ENCODE measurements around the gene NOP58.
"Not testable (repeated sequence)": the region's sequence is repeated elsewhere in the genome, so short reads cannot be mapped to it uniquely, and the experiment has no call there.

The NOP58 gene

GRCh38 chr2:202265467-202266277 is at the start of gene NOP58:
Gene NOP58 (plus strand): TSS chr2:202265763. CDS start chr2:202265942, 179 bp downstream.
- H3K36me3 ChIP-seq (replicated peaks): peaks cover 11% of the 10 kb centered on the region; the same call in 1 of the 2 replicates
- H3K4me3 ChIP-seq: peak within 1 kb of the TSS; percentile 86
- peaks cover 26% of the 10 kb centered on the region for H3K4me1 ChIP-seq
- peak; percentile 93 to 94 for DNase-seq (ENCODE audit: low spot score in 2 of 2)
- H3K27me3 ChIP-seq (ENCODE audit: low read depth): no peaks in the 10 kb centered on the region
- H3K9me3 ChIP-seq: no peaks in the 10 kb centered on the region
- in situ Hi-C loops (cut with MboI; ENCODE audit: low sequenced_read_pairs): no loop called here

GRCh38 chr2:202221873-202222272 is 43.7 kb upstream of the NOP58 start:
- Histone ChIP-seq H3K9me3 (no peaks in the 10 kb centered on the region), H3K36me3 (replicated peaks) (peaks cover 28% of the 10 kb centered on the region), H3K27me3 (ENCODE audit: low read depth) (no peaks in the 10 kb centered on the region), H3K4me3 (no peak overlapping the region), H3K4me1 (peaks cover 21% of the 10 kb centered on the region)
- no peak for DNase-seq (ENCODE audit: low spot score in 2 of 2)
- in situ Hi-C loops (cut with MboI; ENCODE audit: low sequenced_read_pairs): no loop called here

- Histone ChIP-seq H3K4me1 (peaks cover 13% of the 10 kb centered on the region), H3K36me3 (replicated peaks) (peaks cover 6% of the 10 kb centered on the region), H3K9me3 (no peaks in the 10 kb centered on the region), H3K27me3 (ENCODE audit: low read depth) (no peaks in the 10 kb centered on the region), H3K4me3 (peak overlapping the region; percentile 82)
- DNase-seq (ENCODE audit: low spot score in 2 of 2): peak; percentile 28 to 66
- in situ Hi-C loops (cut with MboI; ENCODE audit: low sequenced_read_pairs): no loop called here
Observed at GRCh38 chr2:202237787-202238233, 27.8 kb upstream of the NOP58 start.

- DNase-seq (ENCODE audit: low spot score in 2 of 2): peak; percentile 88 to 95
- H3K4me1 ChIP-seq: peaks cover 13% of the 10 kb centered on the region
- in situ Hi-C loops (cut with MboI; ENCODE audit: low sequenced_read_pairs): no loop called here
- H3K27me3 ChIP-seq (ENCODE audit: low read depth): no peaks in the 10 kb centered on the region
- H3K4me3 ChIP-seq: peak within 1 kb of the TSS; percentile 82
- H3K36me3 ChIP-seq (replicated peaks): peaks cover 3% of the 10 kb centered on the region; the same call in 1 of the 2 replicates
- H3K9me3 ChIP-seq: no peaks in the 10 kb centered on the region
Observed at GRCh38 chr2:202238234-202239197, 27.0 kb upstream of the NOP58 start, which contains the start of gene SUMO1. Gene SUMO1 (minus strand): TSS chr2:202238597. CDS start chr2:202238451, 146 bp downstream.

GRCh38 chr2:202247710-202248109 is 17.9 kb upstream of the NOP58 start:
- H3K9me3 ChIP-seq; H3K4me3 ChIP-seq; DNase-seq (ENCODE audit: low spot score in 2 of 2); H3K4me1 ChIP-seq; in situ Hi-C loops (cut with MboI; ENCODE audit: low sequenced_read_pairs); H3K36me3 ChIP-seq (replicated peaks); H3K27me3 ChIP-seq (ENCODE audit: low read depth): not testable (repeated sequence)

GRCh38 chr2:202249521-202250253 is 15.9 kb upstream of the NOP58 start:
- in situ Hi-C loops (cut with MboI; ENCODE audit: low sequenced_read_pairs): no loop called here
- DNase-seq (ENCODE audit: low spot score in 2 of 2): peak; percentile 79 to 83
- H3K4me1 ChIP-seq: peaks cover 3% of the 10 kb centered on the region
- no peak overlapping the region for H3K4me3 ChIP-seq
- H3K36me3 ChIP-seq (replicated peaks): no peaks in the 10 kb centered on the region
- no peaks in the 10 kb centered on the region for H3K27me3 ChIP-seq (ENCODE audit: low read depth)
- no peaks in the 10 kb centered on the region for H3K9me3 ChIP-seq

GRCh38 chr2:202251494-202251893 is 14.1 kb upstream of the NOP58 start:
- DNase-seq (ENCODE audit: low spot score in 2 of 2): no peak
- no peak overlapping the region for H3K4me3 ChIP-seq
- H3K9me3 ChIP-seq: no peaks in the 10 kb centered on the region
- H3K27me3 ChIP-seq (ENCODE audit: low read depth): no peaks in the 10 kb centered on the region
- H3K36me3 ChIP-seq (replicated peaks): no peaks in the 10 kb centered on the region
- in situ Hi-C loops (cut with MboI; ENCODE audit: low sequenced_read_pairs): no loop called here
- H3K4me1 ChIP-seq: peaks cover 3% of the 10 kb centered on the region

GRCh38 chr2:202261531-202261930 is 4.0 kb upstream of the NOP58 start:
- 0 out of 2 replicates have a peak, but pooled peaks cover 6% of the 10 kb centered on the region for H3K36me3 ChIP-seq (replicated peaks)
- peaks cover 11% of the 10 kb centered on the region for H3K4me1 ChIP-seq
- no peaks in the 10 kb centered on the region for H3K27me3 ChIP-seq (ENCODE audit: low read depth)
- in situ Hi-C loops (cut with MboI; ENCODE audit: low sequenced_read_pairs): no loop called here
- no peak overlapping the region for H3K4me3 ChIP-seq
- H3K9me3 ChIP-seq: no peaks in the 10 kb centered on the region
- DNase-seq (ENCODE audit: low spot score in 2 of 2): no peak

GRCh38 chr2:202267495-202267894 is 1.9 kb downstream of the NOP58 start:
- peak overlapping the region; percentile 86 for H3K4me3 ChIP-seq
- peak in 1 of 2 experiments; percentile 31 for DNase-seq (ENCODE audit: low spot score in 2 of 2)
- H3K27me3 ChIP-seq (ENCODE audit: low read depth): no peaks in the 10 kb centered on the region
- peaks cover 29% of the 10 kb centered on the region for H3K4me1 ChIP-seq
- in situ Hi-C loops (cut with MboI; ENCODE audit: low sequenced_read_pairs): no loop called here
- H3K9me3 ChIP-seq: no peaks in the 10 kb centered on the region
- H3K36me3 ChIP-seq (replicated peaks): peaks cover 11% of the 10 kb centered on the region; the same call in 1 of the 2 replicates

- H3K4me1 ChIP-seq: peaks cover 25% of the 10 kb centered on the region
- H3K4me3 ChIP-seq: no peak overlapping the region
- in situ Hi-C loops (cut with MboI; ENCODE audit: low sequenced_read_pairs): no loop called here
- H3K9me3 ChIP-seq: no peaks in the 10 kb centered on the region
- H3K27me3 ChIP-seq (ENCODE audit: low read depth): no peaks in the 10 kb centered on the region
- peak in 1 of 2 experiments; percentile 25 for DNase-seq (ENCODE audit: low spot score in 2 of 2)
- peaks cover 11% of the 10 kb centered on the region; the same call in 1 of the 2 replicates for H3K36me3 ChIP-seq (replicated peaks)
Observed at GRCh38 chr2:202269585-202269984, 4.0 kb downstream of the NOP58 start.

GRCh38 chr2:202270487-202270886 is 4.9 kb downstream of the NOP58 start:
- H3K9me3 ChIP-seq: no peaks in the 10 kb centered on the region
- in situ Hi-C loops (cut with MboI; ENCODE audit: low sequenced_read_pairs): no loop called here
- H3K4me1 ChIP-seq: peaks cover 21% of the 10 kb centered on the region
- peaks cover 20% of the 10 kb centered on the region for H3K36me3 ChIP-seq (replicated peaks)
- H3K27me3 ChIP-seq (ENCODE audit: low read depth): no peaks in the 10 kb centered on the region
- no peak for DNase-seq (ENCODE audit: low spot score in 2 of 2)
- H3K4me3 ChIP-seq: no peak overlapping the region

GRCh38 chr2:202276078-202276720 is 10.6 kb downstream of the NOP58 start:
- DNase-seq (ENCODE audit: low spot score in 2 of 2); H3K4me3 ChIP-seq; in situ Hi-C loops (cut with MboI; ENCODE audit: low sequenced_read_pairs); H3K4me1 ChIP-seq; H3K27me3 ChIP-seq (ENCODE audit: low read depth); H3K9me3 ChIP-seq: not testable (repeated sequence)
- H3K36me3 ChIP-seq (replicated peaks): peaks cover 63% of the 10 kb centered on the region

All from HAP-1 (cell line).